Measurements from ENCODE around the gene RPTOR.

Gene RPTOR

GRCh38 chr17:80751946-80752581 is 207.4 kb downstream of the RPTOR start:
- no peak for TF ChIP-seq CTCF (IDR thresholded peaks at IDR 0.05; ENCODE audit: insufficient read depth, missing control alignments)
- no peak for FAIRE-seq
- DNase-seq (ENCODE audit: insufficient read length, low spot score), result no peak

DNA sequence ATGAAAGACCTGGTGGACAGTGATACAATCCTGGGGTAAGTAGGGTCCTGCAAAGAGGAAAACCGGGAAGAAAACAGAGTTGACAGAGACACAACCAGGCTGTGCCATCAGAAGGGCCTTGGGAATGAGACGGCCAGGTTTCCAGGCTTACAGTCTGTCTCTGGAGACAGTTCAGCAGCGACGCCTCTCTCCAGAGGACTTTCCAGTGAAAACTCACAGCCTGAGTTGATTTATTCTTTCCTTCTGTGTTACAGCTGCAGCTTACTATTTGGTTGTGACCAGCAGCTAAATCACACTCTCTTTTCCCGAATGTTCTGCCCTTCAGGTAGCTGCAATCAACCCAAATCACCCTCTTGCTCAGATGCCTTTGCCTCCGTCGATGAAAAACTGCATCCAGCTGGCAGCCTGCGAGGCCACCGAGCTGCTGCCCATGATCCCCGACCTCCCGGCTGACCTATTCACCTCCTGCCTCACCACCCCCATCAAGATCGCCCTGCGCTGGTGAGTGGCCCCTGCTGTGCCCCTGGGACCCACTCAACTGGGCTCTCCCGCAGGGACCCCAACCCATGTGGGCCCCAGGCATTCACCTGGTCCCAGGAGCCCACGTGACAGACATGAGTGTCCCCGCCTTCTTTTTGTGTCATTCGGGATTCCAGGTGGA is 209.2 kb downstream of the RPTOR start:
- no peak for TF ChIP-seq CTCF (IDR thresholded peaks at IDR 0.05; ENCODE audit: insufficient read depth, missing control alignments)
- FAIRE-seq, result no peak

GRCh38 chr17:80754846-80755245 is 210.2 kb downstream of the RPTOR start:
- FAIRE-seq (no peak), DNase-seq (ENCODE audit: insufficient read length, low spot score) (no peak)
- TF ChIP-seq CTCF (IDR thresholded peaks at IDR 0.05; ENCODE audit: insufficient read depth, missing control alignments), result no peak

More for the DNA sequence above, 209.2 kb downstream of the RPTOR start:
- DNase-seq (ENCODE audit: insufficient read length, low spot score), result no peak

DNA sequence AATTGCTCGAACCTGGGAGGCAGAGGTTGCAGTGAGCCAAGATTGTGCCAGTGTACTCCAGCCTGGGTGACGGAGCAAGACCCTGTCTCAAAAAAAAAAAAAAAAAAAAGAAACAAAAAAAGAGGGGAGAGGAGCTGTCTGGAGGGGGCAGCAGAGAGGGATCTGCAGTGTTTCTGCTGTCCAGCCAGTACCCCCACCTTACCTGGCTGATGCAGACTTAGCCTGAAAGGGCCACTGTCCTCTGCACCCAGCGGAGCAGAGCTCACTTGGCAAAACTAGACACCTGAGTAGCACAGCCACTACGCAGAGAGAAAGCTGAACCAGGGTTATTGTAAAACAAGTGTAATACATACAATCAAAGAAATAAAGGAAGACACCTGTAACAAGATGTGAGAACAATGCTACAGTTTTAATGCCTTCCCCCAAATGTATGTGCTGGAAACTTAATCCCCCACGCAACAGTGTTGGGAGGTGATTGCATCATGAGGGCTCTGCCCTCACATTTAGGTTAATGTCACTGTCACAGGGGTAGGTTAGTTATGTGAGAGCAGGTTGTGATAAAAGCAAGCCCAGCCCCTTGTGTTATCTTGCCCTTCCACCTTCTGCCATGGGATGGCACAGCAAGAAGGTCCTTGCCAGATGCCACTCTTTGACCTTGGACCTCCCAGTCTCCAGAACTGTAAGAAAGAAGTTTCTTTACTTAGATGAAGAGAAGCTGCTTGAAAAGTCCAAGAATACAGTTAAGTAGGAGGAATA is 211.2 kb downstream of the RPTOR start:
- DNase-seq (ENCODE audit: insufficient read length, low spot score) (no peak), FAIRE-seq (no peak)
- peak; percentile 4 for TF ChIP-seq CTCF (IDR thresholded peaks at IDR 0.05; ENCODE audit: insufficient read depth, missing control alignments)

DNA sequence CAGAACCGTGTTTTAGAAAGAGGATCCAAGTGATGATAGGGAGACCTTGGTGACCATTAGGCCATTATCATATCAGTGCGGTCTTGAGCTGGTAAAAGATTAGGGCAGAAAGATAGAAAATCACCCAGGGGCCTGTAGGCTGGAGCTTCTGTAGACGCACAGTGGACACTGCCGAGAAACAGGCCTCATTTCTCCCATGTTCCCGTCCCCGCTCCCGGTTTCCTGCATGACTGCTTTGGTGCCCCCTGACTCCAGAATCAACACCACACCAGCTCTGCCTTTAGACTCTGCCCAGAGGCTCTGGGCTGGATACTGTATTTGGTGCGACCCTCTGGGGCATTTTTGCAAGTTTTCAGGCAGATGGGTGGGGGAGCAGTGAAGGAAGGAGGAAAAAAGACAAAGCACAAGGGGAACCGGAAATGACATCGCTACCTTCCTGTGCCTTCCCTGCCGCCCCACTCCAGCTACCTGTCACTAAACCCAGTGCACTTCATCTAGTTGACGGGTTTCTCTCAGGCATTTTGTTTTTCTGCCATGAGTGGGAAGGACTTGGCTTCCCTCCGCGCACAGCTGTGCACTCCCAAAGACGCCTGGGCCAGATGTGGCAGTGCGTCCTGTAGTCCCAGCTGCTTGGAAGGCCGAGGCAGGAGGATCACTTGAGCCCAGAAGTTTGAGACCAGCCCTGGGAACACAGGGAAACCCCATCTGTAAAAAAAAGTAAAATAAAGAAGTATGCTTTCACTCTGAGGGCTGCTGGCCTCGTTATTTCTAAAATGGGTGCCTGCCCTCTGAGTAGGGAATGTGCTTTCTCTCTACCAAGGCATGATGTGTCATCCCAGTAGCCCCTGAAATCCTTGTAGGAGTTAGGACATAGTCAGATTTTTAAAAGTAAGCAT is 214.1 kb downstream of the RPTOR start:
- no peak for TF ChIP-seq CTCF (IDR thresholded peaks at IDR 0.05; ENCODE audit: insufficient read depth, missing control alignments)
- DNase-seq (ENCODE audit: insufficient read length, low spot score) (no peak), FAIRE-seq (no peak)

- DNase-seq (ENCODE audit: insufficient read length, low spot score), result no peak
- TF ChIP-seq CTCF (IDR thresholded peaks at IDR 0.05; ENCODE audit: insufficient read depth, missing control alignments), result no peak
- FAIRE-seq, result no peak
These were observed 214.7 kb downstream of the RPTOR start for GRCh38 chr17:80759377-80759673.
